H1 (cell line): Measurements from ENCODE around the gene TLL1. TPM values are rescaled to one million over a fixed set of nuclear protein-coding genes. Genes with fewer than 3 reads are reported as not detected.

Experiments
- CTCF ChIA-PET: fragments of 300-600 bp; sonication (Branson Sonifier 250); formaldehyde crosslinking; loops from one replicate; lab custom pipeline; 2021; ENCODE audit not compliant: partially characterized antibody; lab: Charles Lee
- POLR2A ChIA-PET: fragments of 300-600 bp; sonication (Branson Sonifier 250); formaldehyde crosslinking; loops from one replicate; lab custom pipeline; 2021; ENCODE audit warnings: inconsistent platforms; ENCODE audit not compliant: partially characterized antibody; lab: Charles Lee
- DNase-seq, 2 experiments: peaks; one replicate each; pipeline versions ENCODE4 v3.0.0 to v3.0.0-alpha.2; 2010 to 2022; ENCODE audit warnings: low spot score in 2 of 2, low read depth in 1 of 2, mixed read lengths in 1 of 2
- FAIRE-seq: peaks from 2 replicates; lab custom pipeline; 2011; peaks lifted over from hg19 to GRCh38; lab: Jason Lieb, UNC
- H2AFZ ChIP-seq: 2 replicates; pipeline ENCODE4 v1.8.1; 2012; ENCODE audit warnings: low read length, inconsistent platforms
- H2AK5ac ChIP-seq: 2 replicates; pipeline ENCODE4 v1.6.1; 2013; ENCODE audit warnings: low read depth, low read length
- H2BK120ac ChIP-seq: replicated peaks from 2 replicates; pipeline ENCODE3; 2013; ENCODE audit warnings: low read depth, low read length, inconsistent platforms
- H2BK12ac ChIP-seq: 2 replicates; pipeline ENCODE4 v1.6.1; 2013; ENCODE audit warnings: low read depth, low read length
- H2BK15ac ChIP-seq: 2 replicates; pipeline ENCODE4 v1.6.1; 2013; ENCODE audit warnings: low read length
- H2BK20ac ChIP-seq: 2 replicates; pipeline ENCODE4 v1.6.1; 2013; ENCODE audit warnings: low read length
- H2BK5ac ChIP-seq: 2 replicates; pipeline ENCODE4 v1.6.1; 2013; ENCODE audit warnings: low read depth, low read length
- H3K14ac ChIP-seq: 2 replicates; pipeline ENCODE4 v1.6.1; 2013; ENCODE audit warnings: inconsistent platforms; ENCODE audit not compliant: insufficient read length
- H3K18ac ChIP-seq: 2 replicates; pipeline ENCODE4 v1.6.1; 2013; ENCODE audit warnings: low read length; ENCODE audit errors: extremely low read depth
- H3K23ac ChIP-seq: 2 replicates; pipeline ENCODE4 v1.6.1; 2013; ENCODE audit warnings: inconsistent platforms; ENCODE audit not compliant: insufficient read length
- H3K23me2 ChIP-seq: 2 replicates; pipeline ENCODE4 v1.6.1; 2013; ENCODE audit warnings: low read depth, low read length
- H3K27ac ChIP-seq: 2 replicates; pipeline ENCODE4 v1.6.1; 2011; ENCODE audit warnings: low read depth, low read length, inconsistent platforms
- H3K27me3 ChIP-seq, 4 experiments: replicated peaks in 1 of 4; 1 replicate in 1 of 4; 2 replicates in 3 of 4; pipeline versions ENCODE4 v1.6.1 to v1.8.1; 2011 to 2013; ENCODE audit warnings: low read length in 3 of 4, mild to moderate bottlenecking in 3 of 4, inconsistent platforms in 2 of 4, mixed read lengths in 2 of 4, moderate library complexity in 1 of 4; ENCODE audit not compliant: control insufficient read depth in 3 of 4, insufficient read depth in 3 of 4; ENCODE audit errors: extremely low read depth in 1 of 4
- H3K36me3 ChIP-seq, 4 experiments: 2 replicates each; pipeline versions ENCODE4 v1.6.1 to v1.8.1; 2011 to 2013; ENCODE audit warnings: mild to moderate bottlenecking in 4 of 4, low read length in 3 of 4, moderate library complexity in 2 of 4, control low read depth in 1 of 4, inconsistent platforms in 1 of 4; ENCODE audit not compliant: insufficient read depth in 4 of 4, control insufficient read depth in 2 of 4
- H3K4ac ChIP-seq: replicated peaks from 2 replicates; pipeline ENCODE3; 2013; ENCODE audit warnings: low read length, low read depth, mixed read lengths, inconsistent platforms; ENCODE audit not compliant: insufficient read length
- H3K4me1 ChIP-seq, 4 experiments: replicated peaks in 1 of 4; 1 replicate in 1 of 4; 2 replicates in 3 of 4; pipeline versions ENCODE4 v1.6.1 to v1.8.1; 2011 to 2013; ENCODE audit warnings: low read length in 3 of 4, inconsistent platforms in 2 of 4, mixed read lengths in 1 of 4; ENCODE audit not compliant: insufficient read depth in 4 of 4, control insufficient read depth in 3 of 4
- H3K4me2 ChIP-seq, 2 experiments: 2 replicates each; pipeline versions ENCODE4 v1.6.1 to v1.8.1; 2011 to 2013; ENCODE audit warnings: low read depth in 2 of 2, low read length in 2 of 2, control low read depth in 1 of 2, inconsistent platforms in 1 of 2, mild to moderate bottlenecking in 1 of 2; ENCODE audit not compliant: insufficient read depth in 1 of 2
- H3K4me3 ChIP-seq, 4 experiments: fragments of 200-600, 300-600 bp in 1 of 4; sonication (generic), shearing (Covaris generic), sonication (Bioruptor Twin) in 1 of 4; 2 replicates each; pipeline versions ENCODE4 v1.5.1 to v1.8.1; 2011 to 2016; ENCODE audit warnings: low read length in 4 of 4, low read depth in 3 of 4, control low read depth in 2 of 4, inconsistent platforms in 2 of 4, mild to moderate bottlenecking in 2 of 4, mixed read lengths in 1 of 4, moderate library complexity in 1 of 4; ENCODE audit not compliant: insufficient read depth in 2 of 4; ENCODE audit errors: extremely low read depth in 1 of 4
- H3K56ac ChIP-seq: replicated peaks from 2 replicates; pipeline ENCODE3; 2013; ENCODE audit warnings: low read depth, mild to moderate bottlenecking, mixed read lengths, low read length, inconsistent platforms; ENCODE audit not compliant: insufficient read length
- H3K79me1 ChIP-seq: 2 replicates; pipeline ENCODE4 v1.6.1; 2013; ENCODE audit warnings: low read depth, low read length, control low read depth
- H3K79me2 ChIP-seq, 2 experiments: 2 replicates each; pipeline versions ENCODE4 v1.6.1 to v1.8.1; 2012 to 2013; ENCODE audit warnings: low read length in 2 of 2, mild to moderate bottlenecking in 2 of 2, inconsistent platforms in 1 of 2; ENCODE audit not compliant: insufficient read depth in 2 of 2, control insufficient read depth in 1 of 2
- H3K9ac ChIP-seq, 4 experiments: replicated peaks in 1 of 4; 1 replicate in 1 of 4; 2 replicates in 3 of 4; pipeline versions ENCODE4 v1.6.1 to v1.8.1; 2011 to 2013; ENCODE audit warnings: low read depth in 3 of 4, low read length in 3 of 4, control low read depth in 2 of 4, mild to moderate bottlenecking in 2 of 4, moderate library complexity in 2 of 4, inconsistent platforms in 1 of 4; ENCODE audit errors: extremely low read depth in 1 of 4
- H3K9me3 ChIP-seq, 2 experiments: 2 replicates each; pipeline versions ENCODE4 v1.6.1 to v1.8.1; 2012 to 2013; ENCODE audit warnings: mild to moderate bottlenecking in 2 of 2, moderate library complexity in 2 of 2, control low read depth in 1 of 2, inconsistent platforms in 1 of 2, low read depth in 1 of 2, low read length in 1 of 2, mixed read lengths in 1 of 2; ENCODE audit not compliant: insufficient read depth in 2 of 2
- H4K20me1 ChIP-seq, 2 experiments: replicated peaks in 1 of 2; 2 replicates each; pipeline versions ENCODE3 to v1.8.1; 2011 to 2013; ENCODE audit warnings: inconsistent platforms in 2 of 2, low read length in 2 of 2, mild to moderate bottlenecking in 1 of 2; ENCODE audit not compliant: insufficient read depth in 2 of 2, control insufficient read depth in 1 of 2
- H4K5ac ChIP-seq: 2 replicates; pipeline ENCODE4 v1.6.1; 2013; ENCODE audit warnings: low read length, low read depth, mixed read lengths, inconsistent platforms; ENCODE audit not compliant: insufficient read length
- H4K8ac ChIP-seq: 2 replicates; pipeline ENCODE4 v1.8.0; 2013; ENCODE audit warnings: mild to moderate bottlenecking, moderate library complexity, low read length, inconsistent platforms; ENCODE audit not compliant: insufficient read depth; ENCODE audit errors: extremely low read depth
- H4K91ac ChIP-seq: replicated peaks from 2 replicates; pipeline ENCODE3; 2013; ENCODE audit warnings: low read length, mixed read lengths, inconsistent platforms; ENCODE audit not compliant: insufficient read length
- CTBP2 ChIP-seq: IDR thresholded peaks from 2 replicates; pipeline ENCODE4 v1.7.0; 2011; ENCODE audit warnings: borderline replicate concordance, mild to moderate bottlenecking, moderate library complexity, mixed read lengths, low read length; ENCODE audit not compliant: insufficient read depth, insufficient read length
- HDAC2 ChIP-seq, 2 experiments: fragments of 300-600 bp in 1 of 2; sonication (generic) in 1 of 2; IDR thresholded peaks; 2 replicates each; pipeline ENCODE4 v1.6.1; 2011 to 2012; ENCODE audit warnings: low read depth in 2 of 2, low read length in 2 of 2, mild to moderate bottlenecking in 2 of 2, moderate library complexity in 2 of 2, borderline replicate concordance in 1 of 2, inconsistent platforms in 1 of 2
- SIN3A ChIP-seq, 2 experiments: IDR thresholded peaks in 1 of 2; conservative IDR thresholded peaks in 1 of 2; 2 replicates each; pipeline ENCODE4 v1.6.1; 2011 to 2012; ENCODE audit warnings: low read length in 2 of 2, improper control_type of control experiment in 1 of 2, low read depth in 1 of 2, mild to moderate bottlenecking in 1 of 2
- SIX5 ChIP-seq: IDR thresholded peaks from 2 replicates; pipeline ENCODE4 v1.6.1; 2011; ENCODE audit warnings: mild to moderate bottlenecking, low read depth, low read length
- polyA plus RNA-seq, 7 experiments: library from polyadenylated mRNA; depleted of rRNA in 3 of 7; stranded (reverse) in 5 of 7; unstranded in 2 of 7; fragments of >200 nt in 5 of 7; fragments of 200-250 nt in 2 of 7; gene quantifications; 1 replicate in 5 of 7; 2 replicates in 1 of 7; 4 replicates in 1 of 7; pipeline versions ENCODE4 v1.2.1 to v1.2.3, GENCODE V29; 2011 to 2013; ENCODE audit warnings: missing spikeins in 2 of 7, mixed read lengths in 2 of 7
- total RNA-seq: library from RNA; stranded (reverse); fragmentation: NEBNext Ultra II Directional; extraction: Animal tissue kit (Norgen Biotek cat#: 25700); gene quantifications from 2 replicates; pipeline ENCODE4 v1.2.1, GENCODE V29; 2021
- TF ChIP-seq, protein P1 (sequence below): IDR thresholded peaks from 2 replicates; pipeline ENCODE4 v1.6.1; 2012; ENCODE audit warnings: inconsistent platforms

TLL1 gene
- total and polyA plus RNA-seq, 2 of the 8 experiments (the other 6 are each of a cell fraction or from before 2014, with no cell fraction given): 0.18 to 1.1 TPM

DNA sequence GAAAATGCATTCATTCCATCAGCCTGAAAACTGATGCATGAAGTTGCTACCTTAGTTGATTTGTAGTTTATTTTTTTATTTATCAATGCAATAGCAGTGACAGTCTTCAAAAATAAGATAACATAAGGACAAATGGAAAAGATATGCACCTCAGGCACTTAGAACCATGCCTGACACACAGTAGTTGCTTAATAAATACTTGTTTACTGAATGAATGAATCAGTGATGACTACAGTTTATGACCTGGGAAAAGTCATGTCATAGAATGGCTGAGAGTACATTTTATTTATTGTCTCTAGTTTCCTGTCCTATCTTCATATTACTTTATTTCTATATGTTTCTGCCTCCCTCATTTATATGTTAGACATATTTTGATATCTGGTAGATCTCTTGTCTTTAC, 171.8 kb downstream of the TLL1 start:
- no peaks in the 10 kb centered on the region for H3K27me3 ChIP-seq
- H2BK120ac ChIP-seq: no peak overlapping the region
- H3K23me2 ChIP-seq: no peaks in the 10 kb centered on the region
- H4K5ac ChIP-seq: no peak overlapping the region
- no peak overlapping the region for H2BK15ac ChIP-seq
- H2AK5ac ChIP-seq: no peak overlapping the region
- no peak overlapping the region for H3K27ac ChIP-seq
- no peak for FAIRE-seq
- POLR2A ChIA-PET: no interaction called here
- H3K9ac ChIP-seq: no peak overlapping the region
- H3K9me3 ChIP-seq: no peaks in the 10 kb centered on the region
- no peak overlapping the region for H3K23ac ChIP-seq
- no peak overlapping the region for H3K56ac ChIP-seq
- no peaks in the 10 kb centered on the region for H3K79me2 ChIP-seq
- H3K36me3 ChIP-seq: no peaks in the 10 kb centered on the region
- no peak overlapping the region for H3K4me2 ChIP-seq
- no peak overlapping the region for H2BK20ac ChIP-seq
- no peak overlapping the region for H4K91ac ChIP-seq
- DNase-seq: no peak
- H3K4me1 ChIP-seq: no peaks in the 10 kb centered on the region
- H2BK12ac ChIP-seq: no peak overlapping the region
- no peak overlapping the region for H4K8ac ChIP-seq
- H2BK5ac ChIP-seq: no peak overlapping the region
- no peak overlapping the region for H3K14ac ChIP-seq
- H2AFZ ChIP-seq: no peak overlapping the region
- no peak overlapping the region for H3K4ac ChIP-seq
- no peak overlapping the region for H3K18ac ChIP-seq
- CTCF ChIA-PET: no interaction called here
- H4K20me1 ChIP-seq: no peaks in the 10 kb centered on the region
- TF ChIP-seq, protein P1, sequence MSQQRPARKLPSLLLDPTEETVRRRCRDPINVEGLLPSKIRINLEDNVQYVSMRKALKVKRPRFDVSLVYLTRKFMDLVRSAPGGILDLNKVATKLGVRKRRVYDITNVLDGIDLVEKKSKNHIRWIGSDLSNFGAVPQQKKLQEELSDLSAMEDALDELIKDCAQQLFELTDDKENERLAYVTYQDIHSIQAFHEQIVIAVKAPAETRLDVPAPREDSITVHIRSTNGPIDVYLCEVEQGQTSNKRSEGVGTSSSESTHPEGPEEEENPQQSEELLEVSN: no peak
- TF ChIP-seq SIN3A (conservative IDR thresholded peaks at IDR 0.05 in 1 of 2, IDR thresholded peaks at IDR 0.05 in 1 of 2; ENCODE audit: low read depth in 1 of 2, low read length in 2 of 2): no peak
- no peak for TF ChIP-seq CTBP2
- TF ChIP-seq SIX5: no peak
- TF ChIP-seq HDAC2 (IDR thresholded peaks at IDR 0.05; ENCODE audit: borderline replicate concordance in 1 of 2, low read depth in 2 of 2, low read length in 2 of 2): no peak
- no peaks in the 10 kb centered on the region for H3K79me1 ChIP-seq
- no peak overlapping the region for H3K4me3 ChIP-seq
